GM21526 (cell line): ENCODE data around the gene ATP6V0C.

Experiments
- ATAC-seq: cut with Tn5 transposase; IDR thresholded peaks from one replicate; pipeline ENCODE4 v1.9.1; 2021; ENCODE audit warnings: moderate library complexity; ENCODE audit not compliant: unreplicated experiment, low FRiP score

ATP6V0C gene

DNA sequence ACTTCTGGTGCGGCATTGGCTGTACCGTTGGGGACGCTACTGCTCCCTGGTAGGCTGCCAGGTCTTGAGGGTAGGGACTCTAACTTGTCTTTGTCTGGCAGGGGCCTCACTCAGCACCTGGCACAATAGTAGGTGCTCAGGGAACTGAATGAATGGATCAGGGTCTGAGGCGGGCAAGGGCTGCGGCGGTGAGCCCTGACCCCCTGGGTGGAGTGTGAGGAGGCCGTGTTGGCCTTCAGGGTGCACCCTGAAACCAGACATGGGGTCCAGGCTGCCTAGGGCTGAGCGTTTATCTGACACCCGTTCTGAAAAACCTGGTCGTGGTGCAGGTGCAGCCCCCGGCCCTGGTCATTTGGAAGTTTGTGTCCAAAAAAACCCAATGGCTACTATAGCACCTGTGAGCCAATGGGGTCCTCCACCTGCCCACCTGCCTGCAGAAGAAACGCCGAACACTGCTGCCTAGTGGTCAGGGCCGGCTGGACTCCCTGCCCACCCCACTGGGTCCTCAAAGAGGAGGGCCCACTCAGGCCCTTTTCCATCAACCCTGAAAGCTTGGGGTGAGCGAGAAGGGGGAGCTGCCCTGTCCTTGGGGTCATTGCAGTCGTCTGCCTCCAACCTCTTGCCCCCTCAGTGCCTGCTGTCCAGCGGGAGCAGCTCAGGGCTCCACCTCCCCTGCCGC, 4.9 kb upstream of the ATP6V0C start:
- ATAC-seq, result no peak

DNA sequence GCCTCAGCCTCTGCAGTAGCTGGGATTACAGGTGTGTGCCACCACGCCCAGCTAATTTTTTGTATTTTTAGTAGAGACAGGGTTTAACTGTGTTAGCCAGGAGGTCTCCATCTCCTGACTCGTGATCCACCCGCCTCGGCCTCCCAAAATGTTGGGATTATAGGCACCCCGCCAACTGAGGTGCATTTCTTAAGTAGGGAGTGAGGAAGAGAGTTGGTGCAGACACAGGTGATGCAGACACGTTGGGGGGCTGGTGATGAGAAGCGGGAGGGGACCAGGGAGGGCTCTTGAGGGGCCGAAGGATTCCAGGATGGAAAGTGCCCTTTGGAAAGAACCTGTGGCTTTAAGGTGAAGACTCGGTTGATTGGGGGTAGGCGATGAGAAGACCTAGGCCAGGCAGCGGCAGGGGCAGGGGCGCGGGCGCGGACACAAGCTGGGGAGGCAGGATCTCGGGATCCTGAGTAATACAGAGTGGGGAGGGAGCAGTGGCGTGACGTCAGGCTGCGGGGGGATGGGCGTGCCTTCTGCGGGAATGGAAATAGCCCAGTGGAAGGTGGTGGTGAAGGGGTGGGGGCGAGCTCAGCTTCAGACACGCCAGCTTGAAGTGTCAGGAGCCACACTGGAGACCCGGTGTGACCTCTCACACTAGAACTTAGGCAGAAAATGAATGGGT, 2.5 kb upstream of the ATP6V0C start:
- ATAC-seq, result no peak

DNA sequence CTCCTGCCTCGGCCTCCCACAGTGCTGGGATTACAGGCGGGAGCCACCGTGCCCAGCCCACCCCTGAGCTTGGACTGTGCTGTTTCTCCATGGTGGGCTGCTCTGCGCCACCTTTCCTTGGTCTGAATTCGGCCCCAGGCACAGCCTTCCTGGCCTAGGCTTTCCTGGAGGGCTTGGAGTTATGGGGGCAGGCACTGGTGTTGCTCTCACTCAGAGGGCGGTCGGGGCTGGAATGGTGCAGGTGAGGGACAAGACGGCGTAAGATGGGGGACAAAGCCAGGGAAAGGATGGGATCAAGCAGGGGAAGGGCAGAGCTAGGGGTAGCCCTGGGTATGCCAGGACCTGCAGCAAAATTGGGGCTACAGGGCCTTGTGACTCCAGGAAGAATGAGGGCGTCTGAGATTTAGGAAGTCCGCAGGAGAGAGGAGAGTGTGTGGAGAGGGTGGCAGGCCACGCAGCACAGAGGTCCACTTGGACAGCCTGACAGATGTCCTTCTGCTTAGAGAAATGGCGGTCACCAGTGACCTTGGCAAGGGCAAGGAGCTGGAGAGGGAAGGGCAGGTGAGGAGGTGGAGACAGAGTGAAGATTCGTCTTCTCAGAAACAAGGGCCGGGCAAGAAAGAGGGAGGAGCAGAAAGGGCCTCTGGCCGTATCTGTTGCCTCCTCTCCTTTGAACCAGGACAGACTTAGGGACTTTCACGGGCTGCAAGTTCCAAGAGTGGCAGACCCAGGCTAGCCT, 1.6 kb upstream of the ATP6V0C start:
- ATAC-seq, result no peak

DNA sequence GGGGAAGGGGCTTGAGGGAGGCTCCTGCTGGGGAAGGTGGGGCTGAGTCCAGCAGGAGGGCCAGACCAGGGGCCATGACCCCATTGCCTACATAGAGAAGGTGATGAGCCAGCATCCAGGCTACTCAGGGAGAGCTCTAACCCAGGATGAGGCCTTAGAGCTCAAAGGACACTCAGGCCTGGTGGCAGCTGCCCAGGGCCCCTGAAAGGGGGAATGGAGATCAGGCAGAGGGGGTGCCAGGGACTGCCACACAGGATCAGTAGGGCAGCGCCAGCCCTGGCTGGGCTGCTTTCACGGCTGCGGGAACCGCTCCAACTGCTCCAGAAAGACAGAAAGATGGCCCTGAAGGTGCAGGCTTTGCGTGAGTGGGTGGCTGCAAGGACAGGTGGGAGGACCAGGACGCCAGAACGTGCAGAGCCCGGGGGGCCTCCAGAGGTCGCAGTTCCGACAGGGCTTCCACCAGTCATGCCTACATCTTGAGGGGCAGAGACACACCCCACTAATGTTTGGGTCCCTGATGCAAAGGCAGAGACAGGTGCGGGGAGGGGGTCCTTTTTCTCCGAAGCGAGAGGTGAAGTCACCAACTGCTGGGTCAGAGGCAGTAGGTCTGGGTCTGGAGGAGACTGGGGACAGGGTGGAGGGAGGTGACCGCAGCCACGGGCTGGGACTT, 882 bp upstream of the ATP6V0C start:
- no peak for ATAC-seq

DNA sequence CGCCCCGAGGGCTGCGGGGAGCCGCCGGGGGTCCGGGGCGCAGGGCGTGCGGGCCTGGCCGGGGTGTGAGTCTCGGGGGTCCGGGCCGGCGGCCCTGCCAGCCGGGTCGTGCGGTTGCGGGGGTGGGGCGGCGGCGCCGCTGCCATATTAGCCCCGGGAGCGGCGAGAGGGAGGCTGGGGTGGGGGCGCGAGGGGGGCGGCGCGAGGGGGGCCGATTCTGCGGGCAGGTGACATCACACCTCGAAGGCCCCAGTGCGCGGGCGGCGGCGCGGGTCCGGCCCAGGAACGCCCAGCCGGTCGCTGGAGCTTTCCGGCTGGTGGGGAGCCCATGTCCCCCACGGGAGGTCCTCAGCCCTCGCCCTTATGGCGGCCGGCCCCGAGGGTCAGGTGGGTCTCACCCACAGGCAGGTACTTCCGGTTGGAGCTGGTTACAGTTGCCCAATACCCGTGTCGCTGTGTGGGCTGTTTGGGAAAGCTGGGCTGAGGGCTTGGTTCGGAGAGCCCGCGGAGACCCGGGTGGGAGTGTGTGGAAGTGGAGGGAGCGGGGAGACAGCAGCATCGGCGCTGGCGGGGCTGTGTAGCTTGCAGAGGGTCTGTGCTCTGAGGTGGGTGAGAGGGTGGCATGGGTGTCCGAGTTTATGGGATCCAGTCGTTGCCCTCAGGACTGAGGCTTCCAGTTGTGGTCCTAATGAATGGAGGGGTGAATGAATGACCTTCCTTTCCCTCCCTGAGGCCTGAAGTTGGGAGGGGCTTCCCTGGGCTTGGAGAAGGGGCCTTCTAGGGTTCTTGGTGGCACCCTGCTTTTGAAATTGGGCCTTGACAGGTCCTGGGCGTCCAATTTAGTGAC, 804 bp downstream of the ATP6V0C start:
- no peak for ATAC-seq

DNA sequence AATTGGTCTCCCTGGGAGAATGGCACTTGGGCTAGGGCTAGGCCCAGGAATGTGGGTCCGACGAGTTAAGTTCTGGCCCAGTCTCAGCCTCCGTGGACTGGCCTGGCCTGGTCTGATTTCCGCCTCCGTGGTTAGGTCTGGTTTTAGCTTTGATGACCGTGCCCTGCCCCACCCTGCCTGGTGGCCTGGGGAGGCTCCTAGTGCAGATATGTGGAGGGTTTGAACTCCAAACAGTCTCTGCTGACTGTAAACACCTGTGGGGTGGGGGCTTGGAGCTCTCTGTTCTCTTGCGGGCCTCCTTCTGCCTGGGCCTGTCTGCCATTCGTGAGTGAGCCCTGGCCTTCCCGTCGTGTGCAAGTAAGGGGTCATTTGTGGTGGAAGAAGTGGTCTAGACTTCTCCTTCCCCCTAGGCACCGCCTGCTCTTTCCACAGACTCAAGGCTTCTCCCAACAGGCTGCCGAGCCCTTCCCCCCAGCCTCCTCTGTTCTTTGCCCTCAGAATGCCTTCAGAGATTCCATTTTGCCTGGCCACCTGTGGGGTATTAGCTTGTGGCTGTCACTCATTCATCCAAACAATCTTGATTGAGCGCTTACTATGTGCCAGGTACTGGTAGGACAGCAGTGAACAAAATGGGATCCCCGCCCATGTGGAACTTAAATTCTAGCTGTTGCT, 1.6 kb downstream of the ATP6V0C start:
- ATAC-seq, result no peak

DNA sequence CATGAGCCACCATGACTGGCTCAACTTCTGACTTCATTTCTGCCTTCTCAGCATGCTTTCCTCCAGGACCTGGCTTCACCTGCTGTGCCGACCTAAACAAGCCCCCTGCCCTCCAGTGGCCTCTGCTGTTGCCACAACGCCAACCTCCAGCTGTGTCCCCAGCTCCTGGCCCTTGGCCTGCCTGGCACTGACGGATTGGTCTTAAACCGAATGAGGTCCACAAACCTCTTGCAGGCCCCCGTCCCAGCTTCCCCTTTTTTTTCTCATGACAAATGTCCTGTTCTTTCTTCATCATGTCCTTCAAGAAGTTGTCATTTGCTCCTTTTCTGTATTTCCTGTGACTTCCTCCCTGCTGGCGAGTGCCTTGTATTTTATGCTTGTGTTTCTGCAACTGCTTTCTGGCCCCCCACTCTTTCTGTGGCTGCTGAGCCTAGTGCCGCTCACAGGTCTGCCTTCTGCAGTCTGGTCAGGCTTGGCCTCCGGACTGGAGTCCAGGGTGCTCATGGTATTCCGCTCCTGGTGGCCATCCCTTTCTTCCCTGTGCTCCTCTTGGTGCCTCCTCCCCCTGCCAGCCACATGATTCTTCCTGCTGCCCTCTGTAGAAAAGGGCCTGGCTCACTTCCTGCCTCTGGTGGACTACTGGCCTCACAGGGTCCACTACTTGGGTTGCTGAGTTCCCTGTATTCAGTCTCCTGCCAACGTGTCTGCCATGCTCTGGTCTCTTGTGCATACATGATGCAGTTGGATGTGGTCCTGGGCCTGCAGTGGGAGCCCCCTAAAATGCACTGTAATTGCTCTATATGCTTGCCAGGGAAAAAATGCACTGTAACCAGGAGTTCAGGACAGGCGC, 2.9 kb downstream of the ATP6V0C start:
- no peak for ATAC-seq

DNA sequence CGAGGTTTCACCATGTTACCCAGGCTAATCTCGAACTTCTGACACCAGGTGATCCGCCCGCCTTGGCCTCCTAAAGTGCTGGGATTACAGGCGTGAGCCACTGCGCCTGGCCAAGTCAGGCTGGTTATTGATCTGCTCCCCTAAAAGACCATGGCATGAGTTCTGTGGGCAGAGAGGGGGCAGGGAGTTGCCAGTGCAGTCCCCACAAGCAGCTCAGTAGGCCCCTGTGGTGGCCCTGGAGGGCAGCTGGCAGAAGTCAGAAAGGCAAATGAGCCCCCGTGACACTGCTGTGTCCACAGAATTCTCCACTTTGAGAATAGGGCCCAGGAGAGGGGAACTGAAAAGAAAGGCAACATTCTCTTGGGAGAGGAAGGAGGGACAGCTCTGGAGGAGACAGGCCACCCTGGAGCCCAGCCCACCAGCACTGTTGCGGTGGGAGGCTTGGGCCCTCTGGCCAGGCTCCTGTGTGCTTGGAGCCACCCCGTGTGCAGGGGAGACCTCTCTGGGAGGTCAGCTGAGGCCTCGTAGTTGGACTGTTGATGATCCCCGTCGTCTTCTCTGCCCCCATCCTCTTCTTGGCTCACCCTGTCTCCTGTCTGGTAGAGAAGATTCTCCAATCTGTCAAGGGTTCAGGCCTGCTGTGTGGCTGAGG, 4.3 kb downstream of the ATP6V0C start:
- ATAC-seq, result no peak

DNA sequence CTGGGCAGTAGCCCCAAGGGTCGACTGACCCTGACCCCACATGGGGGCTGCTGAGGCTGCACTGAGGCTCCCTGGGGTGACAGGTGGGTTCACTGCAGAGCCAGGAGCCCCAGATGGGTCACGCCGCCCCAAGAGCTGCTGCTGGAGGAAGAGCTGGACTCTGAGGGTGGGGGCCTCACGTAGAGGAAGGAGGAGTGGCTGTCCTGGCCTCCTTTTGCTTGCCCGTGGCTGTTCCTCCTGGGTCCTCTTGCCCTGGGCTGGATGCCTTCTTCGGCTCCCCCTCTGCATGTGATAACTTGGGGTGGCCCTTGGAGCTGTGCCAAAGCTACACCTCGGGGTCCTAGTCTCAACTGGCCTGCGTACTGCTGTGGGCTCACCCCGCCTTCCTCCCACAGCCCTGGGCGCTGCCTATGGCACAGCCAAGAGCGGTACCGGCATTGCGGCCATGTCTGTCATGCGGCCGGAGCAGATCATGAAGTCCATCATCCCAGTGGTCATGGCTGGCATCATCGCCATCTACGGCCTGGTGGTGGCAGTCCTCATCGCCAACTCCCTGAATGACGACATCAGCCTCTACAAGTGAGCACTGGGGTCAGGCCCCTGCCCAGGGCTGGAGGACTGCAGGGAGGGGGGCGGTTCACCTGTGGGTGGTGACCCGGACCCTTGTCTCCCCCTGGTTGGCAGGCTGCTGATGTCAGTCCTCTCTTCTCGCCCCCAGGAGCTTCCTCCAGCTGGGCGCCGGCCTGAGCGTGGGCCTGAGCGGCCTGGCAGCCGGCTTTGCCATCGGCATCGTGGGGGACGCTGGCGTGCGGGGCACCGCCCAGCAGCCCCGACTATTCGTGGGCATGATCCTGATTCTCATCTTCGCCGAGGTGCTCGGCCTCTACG, 5.3 kb downstream of the ATP6V0C start:
- no peak for ATAC-seq

DNA sequence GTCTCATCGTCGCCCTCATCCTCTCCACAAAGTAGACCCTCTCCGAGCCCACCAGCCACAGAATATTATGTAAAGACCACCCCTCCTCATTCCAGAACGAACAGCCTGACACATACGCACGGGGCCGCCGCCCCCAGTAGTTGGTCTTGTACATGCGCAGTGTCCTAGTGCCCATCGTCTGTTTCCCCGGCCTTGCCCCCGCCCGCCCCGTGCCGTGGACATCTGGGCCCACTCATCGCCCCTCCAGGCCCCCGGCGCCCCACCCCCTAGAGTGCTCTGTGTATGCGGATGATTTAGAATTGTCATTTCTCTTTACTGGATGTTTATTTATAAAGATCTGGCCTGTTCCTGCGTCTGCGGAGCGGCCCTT, 5.9 kb downstream of the ATP6V0C start:
- no peak for ATAC-seq

DNA sequence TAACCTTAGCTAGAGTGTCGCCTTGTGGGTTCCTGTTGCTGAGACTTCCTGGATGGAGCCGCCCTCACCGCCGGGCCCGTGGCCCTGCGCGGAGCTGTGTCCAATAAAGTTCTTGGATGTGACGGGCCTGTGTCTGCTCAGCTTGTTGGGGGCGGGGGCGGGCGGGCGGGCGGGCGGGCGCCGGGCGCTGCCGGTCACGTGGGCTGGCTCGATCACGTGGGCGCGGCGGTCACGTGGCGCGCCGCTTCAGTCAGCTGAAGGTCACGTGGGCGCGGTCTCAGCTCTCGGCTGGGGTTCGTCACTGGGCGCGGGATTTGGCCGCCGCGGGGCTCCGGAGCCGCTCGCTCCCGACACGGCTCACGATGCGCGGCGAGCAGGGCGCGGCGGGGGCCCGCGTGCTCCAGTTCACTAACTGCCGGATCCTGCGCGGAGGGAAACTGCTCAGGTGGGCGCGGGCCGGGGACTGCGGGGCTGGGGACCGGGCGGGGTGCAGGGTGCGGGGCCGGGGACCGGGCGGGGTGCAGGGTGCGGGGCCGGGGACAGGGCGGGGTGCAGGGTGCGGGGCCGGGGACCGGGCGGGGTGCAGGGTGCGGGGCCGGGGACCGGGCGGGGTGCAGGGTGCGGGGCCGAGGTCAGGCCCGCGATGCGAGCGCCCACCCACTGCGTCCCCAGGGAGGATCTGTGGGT, 6.5 kb downstream of the ATP6V0C start, which contains the start of gene AMDHD2:
Gene AMDHD2 (plus strand): TSS at position 275 of the 687 bp plus-strand sequence. CDS start 88 bp downstream, at position 363.
- peak; percentile 41 for ATAC-seq

DNA sequence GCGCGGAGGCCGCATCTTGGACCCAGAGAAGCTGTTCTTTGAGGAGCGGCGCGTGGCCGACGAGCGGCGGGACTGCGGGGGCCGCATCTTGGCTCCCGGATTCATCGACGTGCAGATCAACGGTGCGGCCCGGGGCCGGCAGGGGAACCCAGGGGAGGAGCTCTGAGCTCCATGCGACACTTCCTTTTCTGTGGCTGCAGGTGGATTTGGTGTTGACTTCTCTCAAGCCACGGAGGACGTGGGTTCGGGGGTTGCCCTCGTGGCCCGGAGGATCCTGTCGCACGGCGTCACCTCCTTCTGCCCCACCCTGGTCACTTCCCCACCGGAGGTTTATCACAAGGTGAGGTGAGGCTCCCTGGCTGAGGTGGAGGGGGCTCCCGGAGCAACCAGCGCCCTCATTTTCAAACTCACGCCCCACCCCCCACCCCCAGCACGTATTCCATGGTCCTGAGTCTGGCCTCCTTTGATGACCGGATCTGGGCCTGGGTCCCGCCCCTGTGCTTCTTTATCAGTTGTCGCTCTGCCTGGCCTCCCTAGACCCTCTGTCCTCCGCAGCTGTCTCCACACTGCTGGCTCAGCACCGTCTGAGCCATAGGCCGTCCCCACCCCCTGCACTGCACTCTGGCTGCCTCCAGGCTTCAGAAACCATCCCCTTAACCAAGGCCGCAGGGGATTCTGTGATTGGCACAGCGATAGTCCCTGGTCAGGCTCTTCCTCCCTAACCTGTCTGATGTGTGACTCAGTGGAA, 7.2 kb downstream of the ATP6V0C start:
- ATAC-seq, result peak; percentile 11

DNA sequence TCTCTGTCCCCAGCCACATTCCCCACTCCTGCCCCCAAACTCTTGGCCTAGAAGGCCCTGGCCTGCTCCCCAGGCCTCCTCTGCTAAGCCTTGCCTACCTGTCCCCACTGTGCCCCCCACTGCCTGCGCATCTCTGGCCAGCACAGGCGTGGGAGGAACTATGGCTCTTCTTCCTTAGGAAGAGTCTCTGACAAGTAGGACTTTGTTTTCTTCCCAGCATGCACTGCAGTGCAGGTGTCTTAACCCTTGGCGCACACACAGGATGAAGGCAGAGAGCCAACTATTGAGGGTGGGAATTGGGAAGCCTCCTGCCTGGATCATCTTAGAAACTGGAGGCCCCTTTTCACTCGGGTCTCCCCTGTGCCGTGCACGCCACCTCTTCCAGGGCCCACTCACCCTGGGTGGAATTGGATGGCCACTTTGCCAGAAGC, 10.1 kb downstream of the ATP6V0C start:
- no peak for ATAC-seq

DNA sequence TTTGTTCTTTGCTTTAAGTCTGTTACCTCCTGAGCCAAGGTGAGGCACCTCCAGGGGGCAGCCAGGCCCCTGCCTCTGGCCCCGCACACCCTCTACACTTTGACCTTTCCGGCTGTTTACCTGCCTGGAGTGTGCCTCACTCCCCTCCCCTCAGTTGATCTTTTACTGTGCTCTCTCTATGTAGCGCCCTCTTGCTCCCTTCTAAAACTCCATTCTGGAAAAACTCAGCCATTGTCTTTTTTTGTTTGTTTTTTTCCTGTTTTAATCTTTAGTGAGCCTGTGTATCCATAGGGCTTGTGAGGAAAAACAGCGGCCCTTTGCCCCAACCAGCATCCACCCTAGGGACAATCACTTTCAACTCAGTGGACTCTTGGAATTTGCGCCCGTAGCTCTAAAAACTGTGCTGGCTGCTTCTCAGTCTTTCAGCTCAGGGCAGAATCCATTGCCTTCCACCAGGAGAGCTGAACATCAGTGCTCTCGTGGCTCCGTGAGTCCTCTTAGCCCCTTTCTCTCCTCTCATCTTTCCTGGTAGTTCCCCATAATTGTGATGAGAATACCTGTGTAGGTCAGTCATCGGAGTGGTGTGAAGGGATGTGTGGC, 10.7 kb downstream of the ATP6V0C start:
- no peak for ATAC-seq

DNA sequence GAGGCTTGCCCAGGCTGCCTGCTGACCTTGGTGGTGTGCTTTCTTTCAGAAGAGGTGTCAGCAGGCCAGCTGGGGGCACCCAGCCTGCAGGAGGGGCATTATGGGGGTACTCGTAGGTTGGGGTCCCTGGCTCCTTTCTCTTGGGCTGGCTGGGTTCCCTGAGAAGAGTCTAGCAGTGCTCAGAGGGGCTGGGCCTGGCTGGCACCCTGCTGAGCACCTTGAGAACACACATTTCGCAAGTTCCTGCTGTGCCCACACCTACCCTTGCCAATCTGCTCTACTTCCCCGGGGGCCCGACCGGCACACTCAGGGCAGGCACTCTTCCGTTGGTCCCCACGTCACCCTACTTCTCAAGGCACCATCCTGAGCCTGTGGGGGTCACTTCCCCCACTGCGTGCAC, 12.4 kb downstream of the ATP6V0C start:
- no peak for ATAC-seq
